Neural progenitor cell (in vitro differentiated cells): ENCODE results near the gene RAB25. TPM values are rescaled to one million over a fixed set of nuclear protein-coding genes. Genes with fewer than 3 reads are reported as not detected.
A peak's percentile ranks its signal among the peaks of the same experiment; 100 is the strongest.

Experiments used
- DNase-seq: peaks from one replicate; pipeline ENCODE4 v3.0.0-alpha.2; 2016; ENCODE audit warnings: low spot score
- H2AFZ ChIP-seq: fragments of 200-600 bp; sonication (generic); replicated peaks from 2 replicates; pipeline ENCODE4 v1.6.1; 2016; ENCODE audit warnings: antibody characterized with exemption
- H3F3A ChIP-seq: fragments of 200-600 bp; sonication (generic); 2 replicates; pipeline ENCODE4 v1.6.1; 2016; ENCODE audit warnings: antibody characterized with exemption, low read depth
- H3K27ac ChIP-seq: fragments of 200-600 bp; sonication (generic); 2 replicates; pipeline ENCODE4 v1.5.1; 2016; ENCODE audit warnings: mild to moderate bottlenecking
- H3K27me3 ChIP-seq: fragments of 200-600 bp; sonication (generic); 2 replicates; pipeline ENCODE4 v1.6.1; 2016; ENCODE audit warnings: mild to moderate bottlenecking, moderate library complexity
- H3K36me3 ChIP-seq: fragments of 200-600 bp; sonication (generic); 2 replicates; pipeline ENCODE4 v1.5.1; 2016
- H3K4me1 ChIP-seq: fragments of 200-600 bp; sonication (generic); 2 replicates; pipeline ENCODE4 v1.6.1; 2016; ENCODE audit warnings: mixed run types
- H3K4me2 ChIP-seq: fragments of 200-600 bp; sonication (generic); 2 replicates; pipeline ENCODE4 v1.6.1; 2016
- H3K4me3 ChIP-seq: fragments of 200-600 bp; sonication (generic); 2 replicates; pipeline ENCODE4 v1.5.1; 2016
- H3K79me2 ChIP-seq: fragments of 200-600 bp; sonication (generic); 2 replicates; pipeline ENCODE4 v1.6.1; 2016; ENCODE audit warnings: low read depth
- H3K9ac ChIP-seq: fragments of 200-600 bp; sonication (generic); 2 replicates; pipeline ENCODE4 v1.6.1; 2016
- H3K9me3 ChIP-seq: fragments of 200-600 bp; sonication (generic); 2 replicates; pipeline ENCODE4 v1.5.1; 2016; ENCODE audit warnings: low read depth
- H4K20me1 ChIP-seq: fragments of 200-600 bp; sonication (generic); 2 replicates; pipeline ENCODE4 v1.6.1; 2016; ENCODE audit warnings: low read depth
- H3K27ac Mint-ChIP-seq: 3 replicates; pipeline ENCODE4 v1.8.0; 2021; ENCODE audit warnings: mixed read lengths
- H3K27me3 Mint-ChIP-seq: 2 replicates; pipeline ENCODE4 v1.8.0; 2022; ENCODE audit warnings: low read depth, mild to moderate bottlenecking, inconsistent platforms, moderate library complexity, mixed read lengths; ENCODE audit not compliant: insufficient read depth
- H3K36me3 Mint-ChIP-seq: 3 replicates; pipeline ENCODE4 v1.8.0; 2021; ENCODE audit warnings: mixed read lengths
- H3K4me1 Mint-ChIP-seq: 3 replicates; pipeline ENCODE4 v1.8.0; 2021; ENCODE audit warnings: mixed read lengths
- H3K4me3 Mint-ChIP-seq: 3 replicates; pipeline ENCODE4 v1.8.0; 2021; ENCODE audit warnings: mild to moderate bottlenecking, moderate library complexity, mixed read lengths
- H3K9me3 Mint-ChIP-seq: 3 replicates; pipeline ENCODE4 v1.8.0; 2020; ENCODE audit warnings: mixed read lengths
- CTCF ChIP-seq: fragments of 200-600 bp; sonication (generic); IDR thresholded peaks from 2 replicates; pipeline ENCODE4 v1.5.1; 2017; ENCODE audit warnings: antibody characterized with exemption, mild to moderate bottlenecking
- EZH2 ChIP-seq: fragments of 200-600 bp; sonication (generic); IDR thresholded peaks from 2 replicates; pipeline ENCODE4 v1.6.1; 2017; ENCODE audit warnings: antibody characterized with exemption, mild to moderate bottlenecking, moderate library complexity
- EZH2phosphoT487 ChIP-seq: fragments of 200-600 bp; sonication (generic); IDR thresholded peaks from 2 replicates; pipeline ENCODE4 v1.6.1; 2017; ENCODE audit warnings: antibody characterized with exemption
- total RNA-seq: library from RNA; depleted of rRNA; stranded (reverse); fragments of >200 nt; gene quantifications from 2 replicates; pipeline ENCODE4 v1.2.3, GENCODE V29; 2015; ENCODE audit warnings: low replicate concordance

The RAB25 gene
- total RNA-seq, 1 donor from 2014 or later, result 2.4 TPM

DNA sequence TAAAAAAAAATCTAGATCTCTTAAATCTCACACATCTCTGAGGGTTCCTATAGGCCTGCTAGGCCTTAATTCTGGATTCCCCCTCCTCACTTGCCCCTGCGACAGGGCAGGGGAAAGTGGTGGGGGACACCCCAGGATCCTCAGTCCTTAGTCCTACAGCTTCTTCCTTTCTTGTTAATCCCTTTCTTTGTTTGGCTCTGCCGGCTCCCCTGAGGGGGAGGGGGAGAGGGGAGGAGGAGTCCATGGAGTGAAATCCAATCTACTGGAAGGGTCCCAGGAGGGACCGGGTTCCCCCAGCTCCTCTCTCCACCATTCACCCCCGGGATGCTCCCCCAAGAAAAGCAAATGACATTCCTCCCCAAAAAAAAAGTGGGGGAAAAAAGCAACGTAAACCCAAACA lies 12.8 kb downstream of the RAB25 start:
- Mint-ChIP-seq H3K27ac (peak overlapping the region; percentile 98), H3K4me3 (peak overlapping the region; percentile 80), H3K27me3 (peaks cover 12% of the 10 kb centered on the region), H3K9me3 (no peaks in the 10 kb centered on the region), H3K36me3 (peaks cover 37% of the 10 kb centered on the region), H3K4me1 (peaks cover 79% of the 10 kb centered on the region)
- no peaks in the 10 kb centered on the region for H3K27me3 ChIP-seq
- peak overlapping the region; percentile 89 for H3K27ac ChIP-seq
- TF ChIP-seq EZH2, result no peak
- peak; percentile 94 for DNase-seq
- H3K9me3 ChIP-seq, result no peaks in the 10 kb centered on the region
- no peaks in the 10 kb centered on the region for H3K36me3 ChIP-seq
- H3K9ac ChIP-seq, result no peak overlapping the region
- H3K4me1 ChIP-seq, result peaks cover 83% of the 10 kb centered on the region
- no peak overlapping the region for H2AFZ ChIP-seq
- peaks cover 76% of the 10 kb centered on the region for H3K79me2 ChIP-seq
- peaks cover 86% of the 10 kb centered on the region for H4K20me1 ChIP-seq
- peaks cover 78% of the 10 kb centered on the region for H3F3A ChIP-seq
- peak overlapping the region; percentile 99 for H3K4me3 ChIP-seq
- peak overlapping the region; percentile 97 for H3K4me2 ChIP-seq

DNA sequence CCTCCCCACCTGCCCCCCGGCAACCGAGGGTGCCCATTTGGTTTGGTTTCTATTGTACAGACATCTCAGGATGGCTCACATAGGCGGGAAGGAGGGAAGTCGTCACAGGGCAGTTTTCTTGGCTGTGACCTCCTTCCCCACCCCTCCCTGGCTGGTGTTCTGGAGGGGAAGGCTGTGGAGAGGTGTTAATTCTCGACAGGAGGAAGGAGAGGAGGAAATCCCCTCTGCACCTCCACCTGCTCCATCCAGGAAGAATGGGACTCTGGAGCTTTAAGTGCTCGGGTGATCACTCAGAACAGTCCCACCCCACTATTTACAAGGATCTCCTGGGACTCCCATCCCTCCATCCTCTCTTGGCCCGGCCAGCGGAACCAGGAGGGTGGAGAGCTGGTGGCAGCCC lies 13.7 kb downstream of the RAB25 start:
- Histone ChIP-seq H3K9me3 (no peaks in the 10 kb centered on the region), H2AFZ (no peak overlapping the region), H3K27ac (peak overlapping the region; percentile 76), H3K4me2 (peak overlapping the region; percentile 97), H3F3A (peaks cover 87% of the 10 kb centered on the region), H3K4me3 (peak overlapping the region; percentile 99), H3K36me3 (no peaks in the 10 kb centered on the region), H3K4me1 (peaks cover 92% of the 10 kb centered on the region), H3K79me2 (peaks cover 85% of the 10 kb centered on the region), H4K20me1 (peaks cover 95% of the 10 kb centered on the region), H3K27me3 (no peaks in the 10 kb centered on the region), H3K9ac (no peak overlapping the region)
- peaks cover 87% of the 10 kb centered on the region for H3K4me1 Mint-ChIP-seq
- H3K4me3 Mint-ChIP-seq, result peak overlapping the region; percentile 56
- peaks cover 10% of the 10 kb centered on the region for H3K27me3 Mint-ChIP-seq
- TF ChIP-seq CTCF, result no peak
- TF ChIP-seq EZH2, result no peak
- TF ChIP-seq EZH2phosphoT487, result no peak
- peak; percentile 47 for DNase-seq
- no peaks in the 10 kb centered on the region for H3K9me3 Mint-ChIP-seq
- H3K36me3 Mint-ChIP-seq, result peaks cover 42% of the 10 kb centered on the region
- H3K27ac Mint-ChIP-seq, result peak overlapping the region; percentile 59

GRCh38 chr1:156075162-156075561 lies 14.2 kb downstream of the RAB25 start:
- H4K20me1 ChIP-seq, result peaks cover 99% of the 10 kb centered on the region
- H3K4me1 Mint-ChIP-seq, result peaks cover 90% of the 10 kb centered on the region
- no peaks in the 10 kb centered on the region for H3K9me3 ChIP-seq
- TF ChIP-seq EZH2 (no peak), CTCF (peak; percentile 18)
- H2AFZ ChIP-seq, result no peak overlapping the region
- H3K27me3 ChIP-seq, result no peaks in the 10 kb centered on the region
- peaks cover 91% of the 10 kb centered on the region for H3F3A ChIP-seq
- no peak overlapping the region for H3K9ac ChIP-seq
- H3K79me2 ChIP-seq, result peaks cover 90% of the 10 kb centered on the region
- H3K27ac ChIP-seq, result peak overlapping the region; percentile 76
- H3K9me3 Mint-ChIP-seq, result no peaks in the 10 kb centered on the region
- H3K36me3 Mint-ChIP-seq, result peaks cover 45% of the 10 kb centered on the region
- peak; percentile 35 for DNase-seq
- peak overlapping the region; percentile 97 for H3K4me2 ChIP-seq
- peaks cover 92% of the 10 kb centered on the region for H3K4me1 ChIP-seq
- H3K27ac Mint-ChIP-seq, result peak overlapping the region; percentile 13
- H3K36me3 ChIP-seq, result no peaks in the 10 kb centered on the region
- peaks cover 10% of the 10 kb centered on the region for H3K27me3 Mint-ChIP-seq
- peak overlapping the region; percentile 99 for H3K4me3 ChIP-seq
- H3K4me3 Mint-ChIP-seq, result peak overlapping the region; percentile 60

DNA sequence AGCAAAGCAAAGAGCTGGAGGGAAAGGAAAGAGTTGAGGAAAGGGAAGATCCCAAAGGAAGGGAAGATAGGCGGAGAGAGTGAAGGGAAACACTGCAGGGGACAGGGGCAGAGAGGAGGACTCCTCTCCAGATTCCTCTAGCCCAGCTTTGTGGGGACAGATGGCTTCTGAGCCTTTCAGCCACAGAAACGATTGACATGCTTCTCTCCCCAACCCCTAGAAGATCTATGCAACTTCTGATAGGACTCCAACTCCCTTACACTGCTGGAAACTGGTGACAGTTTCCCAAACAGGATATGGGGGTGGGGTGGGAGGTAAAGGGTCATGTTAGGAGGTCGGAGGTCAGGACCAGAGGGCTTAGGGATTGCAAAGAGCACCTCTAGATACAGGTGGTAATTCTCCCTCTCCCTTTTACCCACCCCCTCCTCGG lies 14.8 kb downstream of the RAB25 start:
- peaks cover 45% of the 10 kb centered on the region for H3K36me3 Mint-ChIP-seq
- TF ChIP-seq EZH2phosphoT487 (no peak), EZH2 (no peak), CTCF (no peak)
- Histone ChIP-seq H3K27me3 (no peaks in the 10 kb centered on the region), H3K4me3 (peak overlapping the region; percentile 99), H3K9ac (no peak overlapping the region), H3K79me2 (peaks cover 97% of the 10 kb centered on the region), H4K20me1 (peaks cover 99% of the 10 kb centered on the region), H3K27ac (peak overlapping the region; percentile 76), H3K4me2 (peak overlapping the region; percentile 97), H3K4me1 (peaks cover 86% of the 10 kb centered on the region), H3K9me3 (no peaks in the 10 kb centered on the region), H3F3A (peaks cover 97% of the 10 kb centered on the region), H2AFZ (no peak overlapping the region), H3K36me3 (no peaks in the 10 kb centered on the region)
- H3K4me1 Mint-ChIP-seq, result peaks cover 85% of the 10 kb centered on the region
- peaks cover 9% of the 10 kb centered on the region for H3K27me3 Mint-ChIP-seq
- no peak overlapping the region for H3K27ac Mint-ChIP-seq
- H3K4me3 Mint-ChIP-seq, result peak overlapping the region; percentile 60
- no peaks in the 10 kb centered on the region for H3K9me3 Mint-ChIP-seq
- peak; percentile 46 for DNase-seq
